Stimulated activated effector memory CD8-positive, alpha-beta T cell treated with anti-CD3 and anti-CD28 coated beads, Interleukin-12 subunit alpha, Interleukin-12 subunit beta, amount 100 ng/mL, for 72 hours (primary cell): ENCODE data around the gene AIMP2.
"Not testable (repeated sequence)": the region's sequence is repeated elsewhere in the genome, so short reads cannot be mapped to it uniquely, and the experiment has no call there.

Experiments used
- ATAC-seq: fragments of 150-1000 bp; cut with Tn5 transposase; 2 replicates; pipeline ENCODE4 v1.10.0; 2021
- DNase-seq, 2 donors: peaks; one replicate each; pipeline ENCODE4 v3.0.0; 2021 to 2022; ENCODE audit warnings: low spot score in 2 of 2
- H3K27ac Mint-ChIP-seq: one replicate; pipeline ENCODE4 v1.8.0; 2022; ENCODE audit warnings: mild to moderate bottlenecking, mixed read lengths
- H3K36me3 Mint-ChIP-seq: one replicate; pipeline ENCODE4 v1.8.0; 2022; ENCODE audit warnings: mild to moderate bottlenecking, mixed read lengths
- H3K4me1 Mint-ChIP-seq: one replicate; pipeline ENCODE4 v1.8.0; 2022; ENCODE audit warnings: mixed read lengths
- H3K4me3 Mint-ChIP-seq: one replicate; pipeline ENCODE4 v1.8.0; 2022; ENCODE audit warnings: mild to moderate bottlenecking, mixed read lengths
- H3K9me3 Mint-ChIP-seq: one replicate; pipeline ENCODE4 v1.8.0; 2022; ENCODE audit warnings: mixed read lengths

The AIMP2 gene

GRCh38 chr7:6008668-6009611 is at the start of gene AIMP2, which contains the start of gene PMS2:
AIMP2 (plus strand) TSS chr7:6009272; CDS start chr7:6009364, 92 bp downstream.
PMS2 (minus strand) TSS chr7:6009049; CDS start chr7:6009019, 30 bp downstream.
- peak; percentile 82 to 97 for DNase-seq
- peaks cover 40% of the 10 kb centered on the region for H3K4me1 Mint-ChIP-seq
- peak within 1 kb of the TSS; percentile 88 for H3K4me3 Mint-ChIP-seq
- peaks cover 56% of the 10 kb centered on the region for H3K36me3 Mint-ChIP-seq
- peak within 1 kb of the TSS; percentile 93 for H3K27ac Mint-ChIP-seq
- no peaks in the 10 kb centered on the region for H3K9me3 Mint-ChIP-seq
- peak; percentile 95 for ATAC-seq

- not testable (repeated sequence) for DNase-seq, H3K4me1 Mint-ChIP-seq, H3K36me3 Mint-ChIP-seq, H3K9me3 Mint-ChIP-seq, H3K27ac Mint-ChIP-seq, H3K4me3 Mint-ChIP-seq, ATAC-seq
Observed at GRCh38 chr7:5963205-5963604, 45.9 kb upstream of the AIMP2 start.

GRCh38 chr7:5963810-5964209 is 45.3 kb upstream of the AIMP2 start:
- H3K4me3 Mint-ChIP-seq, H3K4me1 Mint-ChIP-seq, H3K36me3 Mint-ChIP-seq, H3K27ac Mint-ChIP-seq, DNase-seq, H3K9me3 Mint-ChIP-seq, ATAC-seq: not testable (repeated sequence)

- DNase-seq, H3K36me3 Mint-ChIP-seq, H3K9me3 Mint-ChIP-seq, H3K27ac Mint-ChIP-seq, H3K4me3 Mint-ChIP-seq, H3K4me1 Mint-ChIP-seq, ATAC-seq: not testable (repeated sequence)
Observed at GRCh38 chr7:5970347-5970911, 38.6 kb upstream of the AIMP2 start, which contains the start of gene RSPH10B. RSPH10B (minus strand) TSS chr7:5970689; CDS start chr7:5967116, 3,573 bp downstream.

GRCh38 chr7:5973580-5973979 is 35.5 kb upstream of the AIMP2 start:
- DNase-seq, H3K4me3 Mint-ChIP-seq, H3K9me3 Mint-ChIP-seq, ATAC-seq, H3K4me1 Mint-ChIP-seq, H3K27ac Mint-ChIP-seq: not testable (repeated sequence)
- peaks cover 12% of the 10 kb centered on the region for H3K36me3 Mint-ChIP-seq

GRCh38 chr7:5979680-5980314 is 29.3 kb upstream of the AIMP2 start:
- H3K27ac Mint-ChIP-seq, H3K9me3 Mint-ChIP-seq, H3K4me3 Mint-ChIP-seq, DNase-seq, H3K4me1 Mint-ChIP-seq, ATAC-seq: not testable (repeated sequence)
- peaks cover 52% of the 10 kb centered on the region for H3K36me3 Mint-ChIP-seq

- not testable (repeated sequence) for H3K4me1 Mint-ChIP-seq, H3K4me3 Mint-ChIP-seq, DNase-seq, H3K9me3 Mint-ChIP-seq, ATAC-seq
- peaks cover 85% of the 10 kb centered on the region for H3K36me3 Mint-ChIP-seq
- H3K27ac Mint-ChIP-seq: peak overlapping the region; percentile 37
Observed at GRCh38 chr7:5987061-5987460, 22.0 kb upstream of the AIMP2 start.

GRCh38 chr7:5997210-5997808 is 11.8 kb upstream of the AIMP2 start:
- H3K9me3 Mint-ChIP-seq: no peaks in the 10 kb centered on the region
- no peaks in the 10 kb centered on the region for H3K4me1 Mint-ChIP-seq
- H3K27ac Mint-ChIP-seq: peak overlapping the region; percentile 23
- H3K36me3 Mint-ChIP-seq: peaks cover 100% of the 10 kb centered on the region
- peak; percentile 55 for ATAC-seq
- H3K4me3 Mint-ChIP-seq: no peak overlapping the region
- DNase-seq: no peak

GRCh38 chr7:6007386-6007785 is 1.7 kb upstream of the AIMP2 start:
- peak overlapping the region; percentile 88 for H3K4me3 Mint-ChIP-seq
- ATAC-seq: no peak
- H3K9me3 Mint-ChIP-seq: no peaks in the 10 kb centered on the region
- H3K36me3 Mint-ChIP-seq: peaks cover 57% of the 10 kb centered on the region
- peaks cover 33% of the 10 kb centered on the region for H3K4me1 Mint-ChIP-seq
- peak overlapping the region; percentile 8 for H3K27ac Mint-ChIP-seq
- no peak for DNase-seq

- H3K4me1 Mint-ChIP-seq: peaks cover 39% of the 10 kb centered on the region
- H3K4me3 Mint-ChIP-seq: peak overlapping the region; percentile 88
- not testable (repeated sequence) for ATAC-seq, H3K9me3 Mint-ChIP-seq, DNase-seq
- H3K27ac Mint-ChIP-seq: peak overlapping the region; percentile 93
- peaks cover 57% of the 10 kb centered on the region for H3K36me3 Mint-ChIP-seq
Observed at GRCh38 chr7:6007835-6008590, 1.1 kb upstream of the AIMP2 start.

- Mint-ChIP-seq H3K27ac (peak overlapping the region; percentile 93), H3K36me3 (peaks cover 56% of the 10 kb centered on the region), H3K4me3 (peak overlapping the region; percentile 88), H3K4me1 (peaks cover 40% of the 10 kb centered on the region)
- ATAC-seq, DNase-seq, H3K9me3 Mint-ChIP-seq: not testable (repeated sequence)
Observed at GRCh38 chr7:6010370-6010769, 1.3 kb downstream of the AIMP2 start.

- peaks cover 44% of the 10 kb centered on the region for H3K4me1 Mint-ChIP-seq
- H3K9me3 Mint-ChIP-seq: no peaks in the 10 kb centered on the region
- peaks cover 68% of the 10 kb centered on the region for H3K36me3 Mint-ChIP-seq
- DNase-seq: no peak
- H3K4me3 Mint-ChIP-seq: peak overlapping the region; percentile 88
- H3K27ac Mint-ChIP-seq: peak overlapping the region; percentile 93
- no peak for ATAC-seq
Observed at GRCh38 chr7:6011541-6011940, 2.5 kb downstream of the AIMP2 start.

- H3K36me3 Mint-ChIP-seq: peaks cover 78% of the 10 kb centered on the region
- no peak for DNase-seq
- peak; percentile 9 for ATAC-seq
- H3K9me3 Mint-ChIP-seq: no peaks in the 10 kb centered on the region
- H3K4me3 Mint-ChIP-seq: no peak overlapping the region
- peaks cover 35% of the 10 kb centered on the region for H3K4me1 Mint-ChIP-seq
- peak overlapping the region; percentile 67 for H3K27ac Mint-ChIP-seq
Observed at GRCh38 chr7:6012355-6013104, 3.5 kb downstream of the AIMP2 start.
